Epithelial cell of esophagus (primary cell): ENCODE data around the gene ZNF211.

Experiments
- DNase-seq: peaks from one replicate; pipeline ENCODE4 v3.0.0; 2010; ENCODE audit warnings: low read depth
- H3K4me3 ChIP-seq: 2 replicates; pipeline ENCODE4 v1.5.1; 2011; ENCODE audit warnings: mild to moderate bottlenecking, low read length, control low read depth
- TF ChIP-seq, protein P1 (sequence below): IDR thresholded peaks from 2 replicates; pipeline ENCODE4 v1.5.1; 2011; ENCODE audit warnings: low read depth, mild to moderate bottlenecking, low read length, control low read depth, inconsistent platforms; ENCODE audit not compliant: insufficient read depth; ENCODE audit errors: missing control alignments

Gene ZNF211

GRCh38 chr19:57611113-57611512, 21.9 kb upstream of the ZNF211 start:
- DNase-seq = no peak
- TF ChIP-seq, protein P1, sequence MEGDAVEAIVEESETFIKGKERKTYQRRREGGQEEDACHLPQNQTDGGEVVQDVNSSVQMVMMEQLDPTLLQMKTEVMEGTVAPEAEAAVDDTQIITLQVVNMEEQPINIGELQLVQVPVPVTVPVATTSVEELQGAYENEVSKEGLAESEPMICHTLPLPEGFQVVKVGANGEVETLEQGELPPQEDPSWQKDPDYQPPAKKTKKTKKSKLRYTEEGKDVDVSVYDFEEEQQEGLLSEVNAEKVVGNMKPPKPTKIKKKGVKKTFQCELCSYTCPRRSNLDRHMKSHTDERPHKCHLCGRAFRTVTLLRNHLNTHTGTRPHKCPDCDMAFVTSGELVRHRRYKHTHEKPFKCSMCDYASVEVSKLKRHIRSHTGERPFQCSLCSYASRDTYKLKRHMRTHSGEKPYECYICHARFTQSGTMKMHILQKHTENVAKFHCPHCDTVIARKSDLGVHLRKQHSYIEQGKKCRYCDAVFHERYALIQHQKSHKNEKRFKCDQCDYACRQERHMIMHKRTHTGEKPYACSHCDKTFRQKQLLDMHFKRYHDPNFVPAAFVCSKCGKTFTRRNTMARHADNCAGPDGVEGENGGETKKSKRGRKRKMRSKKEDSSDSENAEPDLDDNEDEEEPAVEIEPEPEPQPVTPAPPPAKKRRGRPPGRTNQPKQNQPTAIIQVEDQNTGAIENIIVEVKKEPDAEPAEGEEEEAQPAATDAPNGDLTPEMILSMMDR = no peak
- no peak overlapping the region for H3K4me3 ChIP-seq

- TF ChIP-seq, protein P1 = peak; percentile 67
- DNase-seq = peak; percentile 94
- peak within 1 kb of the TSS; percentile 91 for H3K4me3 ChIP-seq
Measured at GRCh38 chr19:57613941-57614743, 18.8 kb upstream of the ZNF211 start, which contains the start of gene ZNF134. Gene ZNF134 (plus strand): TSS chr19:57614242. CDS start chr19:57619469, 5,227 bp downstream.

GRCh38 chr19:57615346-57615745, 17.6 kb upstream of the ZNF211 start:
- DNase-seq = no peak
- TF ChIP-seq, protein P1 = no peak
- H3K4me3 ChIP-seq = peak overlapping the region; percentile 91

DNA sequence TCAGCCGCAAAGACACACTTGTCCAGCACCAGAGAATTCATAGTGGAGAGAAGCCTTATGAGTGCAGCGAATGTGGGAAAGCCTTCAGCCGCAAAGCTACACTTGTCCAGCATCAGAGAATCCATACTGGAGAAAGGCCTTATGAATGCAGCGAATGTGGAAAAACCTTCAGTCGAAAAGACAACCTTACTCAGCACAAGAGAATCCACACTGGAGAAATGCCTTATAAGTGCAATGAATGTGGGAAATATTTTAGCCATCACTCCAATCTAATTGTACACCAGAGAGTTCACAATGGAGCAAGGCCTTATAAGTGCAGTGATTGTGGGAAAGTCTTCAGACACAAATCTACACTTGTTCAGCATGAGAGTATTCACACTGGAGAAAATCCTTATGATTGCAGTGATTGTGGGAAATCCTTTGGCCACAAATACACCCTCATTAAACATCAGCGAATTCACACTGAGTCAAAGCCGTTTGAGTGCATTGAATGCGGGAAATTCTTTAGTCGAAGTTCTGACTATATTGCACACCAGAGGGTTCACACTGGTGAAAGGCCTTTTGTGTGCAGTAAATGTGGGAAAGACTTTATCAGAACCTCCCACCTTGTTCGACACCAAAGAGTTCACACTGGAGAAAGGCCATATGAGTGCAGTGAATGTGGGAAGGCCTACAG, 12.2 kb upstream of the ZNF211 start:
- no peak overlapping the region for H3K4me3 ChIP-seq
- TF ChIP-seq, protein P1 = no peak
- DNase-seq = no peak

GRCh38 chr19:57623091-57623490, 9.9 kb upstream of the ZNF211 start:
- DNase-seq = no peak
- no peak overlapping the region for H3K4me3 ChIP-seq
- TF ChIP-seq, protein P1 = no peak

- no peak for DNase-seq
- TF ChIP-seq, protein P1 = no peak
- H3K4me3 ChIP-seq = peak overlapping the region; percentile 90
Measured at GRCh38 chr19:57633832-57634131, 814 bp downstream of the ZNF211 start.

DNA sequence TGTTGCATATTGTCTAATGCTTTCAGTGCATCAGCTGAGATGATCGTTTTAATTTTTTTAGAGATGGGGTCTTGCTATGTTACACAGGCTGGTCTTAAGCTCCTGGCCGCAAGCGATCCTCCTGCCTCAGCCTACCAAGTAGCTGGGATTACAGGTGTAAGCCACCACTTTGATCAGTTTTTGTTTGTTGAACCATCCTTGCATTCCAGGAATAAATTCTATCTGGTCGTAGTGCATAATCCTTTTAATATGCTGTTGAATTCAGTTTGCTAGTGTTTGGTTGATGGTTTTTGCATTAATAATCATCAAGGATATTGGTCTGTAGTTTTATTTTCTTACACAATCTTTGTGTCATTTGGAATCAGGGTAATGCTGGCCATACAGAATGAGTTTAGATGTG, 4.4 kb downstream of the ZNF211 start:
- TF ChIP-seq, protein P1 = no peak
- DNase-seq = no peak
- H3K4me3 ChIP-seq = no peak overlapping the region
